ENCODE measurements around the gene TIMP4. TPM values are rescaled to one million over a fixed set of nuclear protein-coding genes. Genes with fewer than 3 reads are reported as not detected.

The TIMP4 gene
- total RNA-seq, 1 experiment from 2014 or later: 8.4 TPM

GRCh38 chr3:12196684-12197083 lies 38.0 kb upstream of the TIMP4 start:
- H3K9me3 Mint-ChIP-seq: no peaks in the 10 kb centered on the region
- Histone ChIP-seq H3K79me2 (ENCODE audit: insufficient read depth, low read length) (no peaks in the 10 kb centered on the region), H3K23ac (ENCODE audit: insufficient read length, low read depth, low read length) (no peak overlapping the region), H3K4me1 (ENCODE audit: insufficient read depth, low read length) (no peaks in the 10 kb centered on the region), H2AFZ (ENCODE audit: low read length) (no peak overlapping the region), H3K23me2 (ENCODE audit: insufficient read length, low read depth, low read length, poor library complexity, severe bottlenecking) (no peaks in the 10 kb centered on the region), H3K27ac (ENCODE audit: insufficient read length, low read depth, low read length) (no peak overlapping the region), H2BK15ac (ENCODE audit: low read depth, low read length) (no peak overlapping the region), H3K79me1 (ENCODE audit: insufficient read depth, low read depth, low read length, poor library complexity, severe bottlenecking) (no peaks in the 10 kb centered on the region), H3T11ph (ENCODE audit: low read length) (no peak overlapping the region), H3K9me3 (ENCODE audit: control insufficient read depth, low read depth, low read length) (no peaks in the 10 kb centered on the region), H3K4me2 (ENCODE audit: insufficient read depth, insufficient read length, low read length) (no peak overlapping the region), H3K27me3 (ENCODE audit: insufficient read depth, low read length) (no peaks in the 10 kb centered on the region), H3K14ac (ENCODE audit: insufficient read depth, low read length) (no peak overlapping the region), H3K4ac (ENCODE audit: low read depth, low read length) (no peak overlapping the region), H4K20me1 (ENCODE audit: control insufficient read depth, insufficient read depth, insufficient read length) (no peaks in the 10 kb centered on the region), H2BK5ac (ENCODE audit: insufficient read length, low read length) (no peak overlapping the region), H2BK120ac (ENCODE audit: low read depth, low read length, poor library complexity, severe bottlenecking) (no peak overlapping the region), H2AK5ac (ENCODE audit: insufficient read length, low read length) (no peak overlapping the region), H3K18ac (ENCODE audit: insufficient read length, low read depth, low read length) (no peak overlapping the region), H4K5ac (ENCODE audit: insufficient read length, low read depth, low read length) (no peak overlapping the region), H3K56ac (ENCODE audit: insufficient read length, low read depth, low read length) (no peak overlapping the region), H3K9ac (ENCODE audit: extremely low read depth, insufficient read length, low read length) (no peak overlapping the region), H4K91ac (ENCODE audit: insufficient read length, low read depth, low read length) (no peak overlapping the region), H2BK20ac (ENCODE audit: low read depth, low read length, poor library complexity, severe bottlenecking) (no peak overlapping the region), H4K8ac (replicated peaks; ENCODE audit: insufficient read length, low read depth, low read length) (no peak overlapping the region), H2BK12ac (ENCODE audit: insufficient read length, low read depth, low read length) (no peak overlapping the region)
- WGBS (ENCODE audit: extremely low coverage, insufficient read length, low lambda C conversion rate): no CpG with 5 or more reads among the region's 3 CpGs
- TF ChIP-seq CTCF (conservative IDR thresholded peaks at IDR 0.05): no peak
- H3K27me3 Mint-ChIP-seq (ENCODE audit: low read depth): no peaks in the 10 kb centered on the region
- H3K36me3 Mint-ChIP-seq (ENCODE audit: insufficient read depth in 1 of 3, low read depth in 3 of 3): no peaks in the 10 kb centered on the region; a peak in 1 of 7 replicates
- H3K4me3 Mint-ChIP-seq: no peak overlapping the region
- no peak overlapping the region for H3K27ac Mint-ChIP-seq
- DNase-seq: no peak
- peaks cover 4 to 7% of the 10 kb centered on the region in 2 experiments; a peak in 1 of 4 replicates for H3K4me1 Mint-ChIP-seq
